Mammary epithelial cell (primary cell): ENCODE data around the gene TRIM46.

ENCODE experiments used
- EZH2 ChIP-seq: IDR thresholded peaks from 2 replicates; pipeline ENCODE4 v1.6.1; 2012; ENCODE audit warnings: low read length, inconsistent platforms, borderline replicate concordance
- TF ChIP-seq, protein P1 (sequence below), 2 donors: IDR thresholded peaks in 1 of 2; conservative IDR thresholded peaks in 1 of 2; 2 replicates each; pipeline ENCODE4 v1.5.1; 2011 to 2012; ENCODE audit warnings: inconsistent platforms in 2 of 2, low read length in 2 of 2, mild to moderate bottlenecking in 2 of 2, control low read depth in 1 of 2, low read depth in 1 of 2; ENCODE audit not compliant: insufficient read depth in 1 of 2; ENCODE audit errors: extremely low read depth in 1 of 2

DNA sequence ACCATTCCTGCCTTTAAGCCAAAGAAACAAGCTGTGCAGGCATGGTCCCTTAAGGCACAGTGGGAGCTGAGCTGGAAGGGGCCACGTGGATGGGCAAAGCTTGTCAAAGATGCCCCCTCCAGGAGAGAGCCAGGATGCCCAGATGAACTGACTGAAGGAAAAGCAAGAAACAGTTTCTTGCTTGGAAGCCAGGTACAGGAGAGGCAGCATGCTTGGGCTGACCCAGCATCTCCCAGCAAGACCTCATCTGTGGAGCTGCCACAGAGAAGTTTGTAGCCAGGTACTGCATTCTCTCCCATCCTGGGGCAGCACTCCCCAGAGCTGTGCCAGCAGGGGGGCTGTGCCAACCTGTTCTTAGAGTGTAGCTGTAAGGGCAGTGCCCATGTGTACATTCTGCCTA is 39.3 kb upstream of the TRIM46 start:
- TF ChIP-seq, protein P1, sequence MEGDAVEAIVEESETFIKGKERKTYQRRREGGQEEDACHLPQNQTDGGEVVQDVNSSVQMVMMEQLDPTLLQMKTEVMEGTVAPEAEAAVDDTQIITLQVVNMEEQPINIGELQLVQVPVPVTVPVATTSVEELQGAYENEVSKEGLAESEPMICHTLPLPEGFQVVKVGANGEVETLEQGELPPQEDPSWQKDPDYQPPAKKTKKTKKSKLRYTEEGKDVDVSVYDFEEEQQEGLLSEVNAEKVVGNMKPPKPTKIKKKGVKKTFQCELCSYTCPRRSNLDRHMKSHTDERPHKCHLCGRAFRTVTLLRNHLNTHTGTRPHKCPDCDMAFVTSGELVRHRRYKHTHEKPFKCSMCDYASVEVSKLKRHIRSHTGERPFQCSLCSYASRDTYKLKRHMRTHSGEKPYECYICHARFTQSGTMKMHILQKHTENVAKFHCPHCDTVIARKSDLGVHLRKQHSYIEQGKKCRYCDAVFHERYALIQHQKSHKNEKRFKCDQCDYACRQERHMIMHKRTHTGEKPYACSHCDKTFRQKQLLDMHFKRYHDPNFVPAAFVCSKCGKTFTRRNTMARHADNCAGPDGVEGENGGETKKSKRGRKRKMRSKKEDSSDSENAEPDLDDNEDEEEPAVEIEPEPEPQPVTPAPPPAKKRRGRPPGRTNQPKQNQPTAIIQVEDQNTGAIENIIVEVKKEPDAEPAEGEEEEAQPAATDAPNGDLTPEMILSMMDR (conservative IDR thresholded peaks at IDR 0.05 in 1 of 2, IDR thresholded peaks at IDR 0.05 in 1 of 2; ENCODE audit: extremely low read depth in 1 of 2, insufficient read depth in 1 of 2, low read depth in 1 of 2, low read length in 2 of 2): no peak
- TF ChIP-seq EZH2: no peak
